NT2/D1 (cell line): Measurements from ENCODE around the gene ANXA3.
"Not testable (repeated sequence)": the region's sequence is repeated elsewhere in the genome, so short reads cannot be mapped to it uniquely, and the experiment has no call there.

Experiments used
- SUZ12 ChIP-seq: IDR thresholded peaks from 2 replicates; pipeline ENCODE4 v1.6.1; 2011; ENCODE audit not compliant: insufficient read length, insufficient read depth; ENCODE audit errors: extremely low read depth
- YY1 ChIP-seq: IDR thresholded peaks from 2 replicates; pipeline ENCODE4 v1.6.1; 2011; ENCODE audit not compliant: insufficient read length, insufficient read depth
- ZNF274 ChIP-seq: IDR thresholded peaks from 2 replicates; pipeline ENCODE4 v1.6.1; 2011; ENCODE audit warnings: mild to moderate bottlenecking, low read depth, low read length

DNA sequence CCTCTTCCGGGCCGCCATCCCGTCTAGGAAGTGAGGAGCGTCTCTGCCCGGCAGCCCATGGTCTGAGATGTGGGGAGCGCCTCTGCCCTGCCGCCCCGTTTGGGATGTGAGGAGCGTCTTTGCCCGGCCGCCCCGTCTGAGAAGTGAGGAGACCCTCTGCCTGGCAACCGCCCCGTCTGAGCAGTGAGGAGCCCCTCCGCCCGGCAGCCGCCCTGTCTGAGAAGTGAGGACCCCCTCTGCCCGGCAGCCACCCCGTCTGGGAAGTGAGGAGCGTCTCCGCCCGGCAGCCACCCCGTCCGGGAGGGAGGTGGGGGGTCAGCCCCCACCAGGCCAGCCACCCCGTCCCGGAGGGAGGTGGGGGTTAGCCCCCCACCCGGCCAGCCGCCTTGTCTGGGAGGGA is 3.7 kb upstream of the ANXA3 start:
- TF ChIP-seq YY1, ZNF274, SUZ12: not testable (repeated sequence)
